ENCODE data around the gene MR1. TPM values are rescaled to one million over a fixed set of nuclear protein-coding genes. Genes with fewer than 3 reads are reported as not detected.

Gene MR1
- total and polyA plus RNA-seq, 2 donors (not counting 1 experiment from before 2014, with no cell fraction given), result 41.6 to 42.1 TPM

GRCh38 chr1:181079382-181079781 lies 45.6 kb downstream of the MR1 start:
- no peak overlapping the region for H3K4me3 ChIP-seq (replicated peaks in 1 of 4; ENCODE audit: control extremely low read depth in 1 of 4, insufficient read depth in 1 of 4, low read depth in 3 of 4, low read length in 4 of 4)
- H2AFZ ChIP-seq (ENCODE audit: low read length), result no peak overlapping the region
- DNase-seq (ENCODE audit: low read depth in 2 of 2), result no peak
- no peak overlapping the region for H3K9ac ChIP-seq (ENCODE audit: insufficient read depth, low read length)
- peaks cover 6% of the 10 kb centered on the region for H3K4me1 ChIP-seq (ENCODE audit: control insufficient read depth, extremely low read depth, insufficient read depth, low read length)
- H3K79me2 ChIP-seq (ENCODE audit: control insufficient read depth, insufficient read depth, low read length), result no peaks in the 10 kb centered on the region
- TF ChIP-seq, protein P1, sequence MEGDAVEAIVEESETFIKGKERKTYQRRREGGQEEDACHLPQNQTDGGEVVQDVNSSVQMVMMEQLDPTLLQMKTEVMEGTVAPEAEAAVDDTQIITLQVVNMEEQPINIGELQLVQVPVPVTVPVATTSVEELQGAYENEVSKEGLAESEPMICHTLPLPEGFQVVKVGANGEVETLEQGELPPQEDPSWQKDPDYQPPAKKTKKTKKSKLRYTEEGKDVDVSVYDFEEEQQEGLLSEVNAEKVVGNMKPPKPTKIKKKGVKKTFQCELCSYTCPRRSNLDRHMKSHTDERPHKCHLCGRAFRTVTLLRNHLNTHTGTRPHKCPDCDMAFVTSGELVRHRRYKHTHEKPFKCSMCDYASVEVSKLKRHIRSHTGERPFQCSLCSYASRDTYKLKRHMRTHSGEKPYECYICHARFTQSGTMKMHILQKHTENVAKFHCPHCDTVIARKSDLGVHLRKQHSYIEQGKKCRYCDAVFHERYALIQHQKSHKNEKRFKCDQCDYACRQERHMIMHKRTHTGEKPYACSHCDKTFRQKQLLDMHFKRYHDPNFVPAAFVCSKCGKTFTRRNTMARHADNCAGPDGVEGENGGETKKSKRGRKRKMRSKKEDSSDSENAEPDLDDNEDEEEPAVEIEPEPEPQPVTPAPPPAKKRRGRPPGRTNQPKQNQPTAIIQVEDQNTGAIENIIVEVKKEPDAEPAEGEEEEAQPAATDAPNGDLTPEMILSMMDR (conservative IDR thresholded peaks at IDR 0.05 in 1 of 2, IDR thresholded peaks at IDR 0.05 in 1 of 2; ENCODE audit: low read depth in 1 of 2, low read length in 2 of 2), result no peak
- no peak for TF ChIP-seq EZH2 (IDR thresholded peaks at IDR 0.05; ENCODE audit: low read length, missing control alignments)
- H3K36me3 ChIP-seq (ENCODE audit: control insufficient read depth, insufficient read depth, low read length), result no peaks in the 10 kb centered on the region
- no peaks in the 10 kb centered on the region for H3K9me3 ChIP-seq (ENCODE audit: control insufficient read depth, insufficient read depth, low read depth, low read length)
- peak overlapping the region; percentile 84 for H3K27ac ChIP-seq (ENCODE audit: insufficient read depth, low read length)
- no peaks in the 10 kb centered on the region for H4K20me1 ChIP-seq (ENCODE audit: control insufficient read depth, extremely low read depth, insufficient read depth, low read length)
- H3K27me3 ChIP-seq (ENCODE audit: control insufficient read depth, insufficient read depth, low read length), result no peaks in the 10 kb centered on the region
- no peak overlapping the region for H3K4me2 ChIP-seq (ENCODE audit: extremely low read depth, insufficient read depth, low read length)

DNA sequence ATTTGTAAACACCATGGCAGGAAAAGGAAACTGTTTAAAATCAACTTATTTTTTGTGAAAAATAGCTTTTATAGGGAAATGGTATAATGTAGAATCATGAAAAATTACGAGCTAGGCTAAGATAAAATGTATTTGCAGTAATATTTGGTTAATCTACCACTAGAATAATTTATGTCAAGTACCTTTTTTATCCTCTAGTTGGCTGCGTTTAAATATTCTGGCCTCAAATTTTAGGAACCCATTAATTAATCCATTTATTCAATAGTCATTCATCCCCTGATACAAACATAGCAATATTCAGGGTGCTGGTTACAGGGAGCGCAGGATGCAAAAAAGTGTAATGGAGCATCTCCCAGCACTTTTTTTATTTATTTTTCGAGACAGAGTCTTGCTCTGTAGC lies 46.1 kb downstream of the MR1 start:
- Histone ChIP-seq H3K4me3 (replicated peaks in 1 of 4; ENCODE audit: control extremely low read depth in 1 of 4, insufficient read depth in 1 of 4, low read depth in 3 of 4, low read length in 4 of 4) (no peak overlapping the region), H3K4me2 (ENCODE audit: extremely low read depth, insufficient read depth, low read length) (no peak overlapping the region), H3K27me3 (ENCODE audit: control insufficient read depth, insufficient read depth, low read length) (no peaks in the 10 kb centered on the region), H3K9ac (ENCODE audit: insufficient read depth, low read length) (no peak overlapping the region), H2AFZ (ENCODE audit: low read length) (no peak overlapping the region), H3K9me3 (ENCODE audit: control insufficient read depth, insufficient read depth, low read depth, low read length) (no peaks in the 10 kb centered on the region), H3K27ac (ENCODE audit: insufficient read depth, low read length) (no peak overlapping the region), H4K20me1 (ENCODE audit: control insufficient read depth, extremely low read depth, insufficient read depth, low read length) (no peaks in the 10 kb centered on the region), H3K4me1 (ENCODE audit: control insufficient read depth, extremely low read depth, insufficient read depth, low read length) (peaks cover 6% of the 10 kb centered on the region), H3K36me3 (ENCODE audit: control insufficient read depth, insufficient read depth, low read length) (no peaks in the 10 kb centered on the region), H3K79me2 (ENCODE audit: control insufficient read depth, insufficient read depth, low read length) (no peaks in the 10 kb centered on the region)
- TF ChIP-seq EZH2 (IDR thresholded peaks at IDR 0.05; ENCODE audit: low read length, missing control alignments), result no peak
- TF ChIP-seq, protein P1 (conservative IDR thresholded peaks at IDR 0.05 in 1 of 2, IDR thresholded peaks at IDR 0.05 in 1 of 2; ENCODE audit: low read depth in 1 of 2, low read length in 2 of 2), result no peak
- no peak for DNase-seq (ENCODE audit: low read depth in 2 of 2)

DNA sequence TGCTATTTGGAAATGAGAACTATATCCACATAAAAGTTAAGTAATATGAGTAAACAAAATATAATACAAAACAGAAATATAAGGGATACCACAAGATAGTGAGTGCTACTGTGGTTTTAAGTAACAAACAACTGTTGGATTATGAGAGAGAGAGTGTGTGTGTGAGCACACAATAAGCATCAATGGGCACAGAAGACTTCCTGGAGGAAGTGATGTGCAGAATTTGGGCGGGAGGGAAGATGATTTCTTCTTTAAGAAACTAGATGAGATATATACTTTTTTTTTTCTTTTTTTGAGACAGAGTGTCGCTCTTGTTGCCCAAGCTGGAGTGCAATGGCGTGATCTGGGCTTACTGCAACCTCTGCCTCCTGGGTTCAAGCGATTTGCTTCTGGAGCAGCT lies 46.8 kb downstream of the MR1 start:
- no peak for DNase-seq (ENCODE audit: low read depth in 2 of 2)
- Histone ChIP-seq H3K27me3 (ENCODE audit: control insufficient read depth, insufficient read depth, low read length) (no peaks in the 10 kb centered on the region), H2AFZ (ENCODE audit: low read length) (no peak overlapping the region), H3K9ac (ENCODE audit: insufficient read depth, low read length) (no peak overlapping the region), H3K4me2 (ENCODE audit: extremely low read depth, insufficient read depth, low read length) (no peak overlapping the region), H3K9me3 (ENCODE audit: control insufficient read depth, insufficient read depth, low read depth, low read length) (no peaks in the 10 kb centered on the region), H3K4me1 (ENCODE audit: control insufficient read depth, extremely low read depth, insufficient read depth, low read length) (peaks cover 6% of the 10 kb centered on the region), H3K36me3 (ENCODE audit: control insufficient read depth, insufficient read depth, low read length) (no peaks in the 10 kb centered on the region), H4K20me1 (ENCODE audit: control insufficient read depth, extremely low read depth, insufficient read depth, low read length) (no peaks in the 10 kb centered on the region), H3K79me2 (ENCODE audit: control insufficient read depth, insufficient read depth, low read length) (no peaks in the 10 kb centered on the region), H3K4me3 (replicated peaks in 1 of 4; ENCODE audit: control extremely low read depth in 1 of 4, insufficient read depth in 1 of 4, low read depth in 3 of 4, low read length in 4 of 4) (no peak overlapping the region), H3K27ac (ENCODE audit: insufficient read depth, low read length) (no peak overlapping the region)
- TF ChIP-seq EZH2 (IDR thresholded peaks at IDR 0.05; ENCODE audit: low read length, missing control alignments), result no peak
- TF ChIP-seq, protein P1 (conservative IDR thresholded peaks at IDR 0.05 in 1 of 2, IDR thresholded peaks at IDR 0.05 in 1 of 2; ENCODE audit: low read depth in 1 of 2, low read length in 2 of 2), result no peak
